Type B pancreatic cell (in vitro differentiated cells): ENCODE data around the gene SLC25A42. TPM values are rescaled to one million over a fixed set of nuclear protein-coding genes. Genes with fewer than 3 reads are reported as not detected.
A peak's percentile ranks its signal among the peaks of the same experiment; 100 is the strongest.

Experiments
- DNase-seq: peaks from one replicate; pipeline ENCODE4 v3.0.0; 2021; ENCODE audit warnings: mixed read lengths; ENCODE audit not compliant: unreplicated experiment; ENCODE audit errors: extremely low spot score
- H3K27ac Mint-ChIP-seq: 2 replicates; pipeline ENCODE4 v1.8.0; 2021; ENCODE audit warnings: mild to moderate bottlenecking, mixed read lengths
- H3K27me3 Mint-ChIP-seq: 2 replicates; pipeline ENCODE4 v1.8.0; 2021; ENCODE audit warnings: mixed read lengths
- H3K36me3 Mint-ChIP-seq: 2 replicates; pipeline ENCODE4 v1.8.0; 2021; ENCODE audit warnings: mixed read lengths
- H3K4me1 Mint-ChIP-seq: one replicate; pipeline ENCODE4 v1.8.0; 2021; ENCODE audit warnings: mixed read lengths; ENCODE audit not compliant: unreplicated experiment
- H3K4me3 Mint-ChIP-seq: 2 replicates; pipeline ENCODE4 v1.8.0; 2021; ENCODE audit warnings: mild to moderate bottlenecking, mixed read lengths
- H3K9me3 Mint-ChIP-seq: 2 replicates; pipeline ENCODE4 v1.8.0; 2021; ENCODE audit warnings: mixed read lengths
- CTCF ChIP-seq: fragments of 200-600 bp; sonication (generic); conservative IDR thresholded peaks from 2 replicates; pipeline ENCODE4 v1.5.0; 2021; ENCODE audit warnings: antibody characterized with exemption, mild to moderate bottlenecking
- total RNA-seq: library from RNA; stranded (reverse); gene quantifications from 2 replicates; pipeline ENCODE4 v1.2.1, GENCODE V29; 2021; ENCODE audit warnings: low replicate concordance

The SLC25A42 gene
- total RNA-seq, 1 donor from 2014 or later: 13.4 TPM

GRCh38 chr19:19059837-19060611 lies 3.8 kb upstream of the SLC25A42 start:
- Mint-ChIP-seq H3K36me3 (no peaks in the 10 kb centered on the region), H3K27ac (no peak overlapping the region), H3K27me3 (no peaks in the 10 kb centered on the region), H3K4me1 (peaks cover 19% of the 10 kb centered on the region), H3K9me3 (no peaks in the 10 kb centered on the region), H3K4me3 (no peak overlapping the region)
- no peak for DNase-seq
- TF ChIP-seq CTCF: no peak

- no peak for DNase-seq
- H3K27me3 Mint-ChIP-seq: no peaks in the 10 kb centered on the region
- no peak for TF ChIP-seq CTCF
- H3K27ac Mint-ChIP-seq: peak overlapping the region; percentile 41
- peak overlapping the region; percentile 47 for H3K4me3 Mint-ChIP-seq
- H3K4me1 Mint-ChIP-seq: peaks cover 19% of the 10 kb centered on the region
- H3K9me3 Mint-ChIP-seq: no peaks in the 10 kb centered on the region
- no peaks in the 10 kb centered on the region for H3K36me3 Mint-ChIP-seq
Measured at GRCh38 chr19:19061506-19061905, 2.3 kb upstream of the SLC25A42 start.

GRCh38 chr19:19062454-19063182 lies 1.2 kb upstream of the SLC25A42 start:
- no peaks in the 10 kb centered on the region for H3K36me3 Mint-ChIP-seq
- H3K27ac Mint-ChIP-seq: peak overlapping the region; percentile 89
- H3K9me3 Mint-ChIP-seq: no peaks in the 10 kb centered on the region
- peak overlapping the region; percentile 96 for H3K4me3 Mint-ChIP-seq
- DNase-seq: no peak
- no peaks in the 10 kb centered on the region for H3K27me3 Mint-ChIP-seq
- H3K4me1 Mint-ChIP-seq: peaks cover 23% of the 10 kb centered on the region
- TF ChIP-seq CTCF: no peak

- H3K27ac Mint-ChIP-seq: peak overlapping the region; percentile 78
- peak overlapping the region; percentile 96 for H3K4me3 Mint-ChIP-seq
- no peaks in the 10 kb centered on the region for H3K36me3 Mint-ChIP-seq
- H3K9me3 Mint-ChIP-seq: no peaks in the 10 kb centered on the region
- TF ChIP-seq CTCF: peak; percentile 59
- peaks cover 23% of the 10 kb centered on the region for H3K4me1 Mint-ChIP-seq
- no peak for DNase-seq
- no peaks in the 10 kb centered on the region for H3K27me3 Mint-ChIP-seq
Measured at GRCh38 chr19:19064098-19064722, 416 bp downstream of the SLC25A42 start.

- no peaks in the 10 kb centered on the region for H3K27me3 Mint-ChIP-seq
- DNase-seq: no peak
- H3K4me1 Mint-ChIP-seq: peaks cover 23% of the 10 kb centered on the region
- H3K36me3 Mint-ChIP-seq: no peaks in the 10 kb centered on the region
- H3K27ac Mint-ChIP-seq: peak overlapping the region; percentile 78
- no peak for TF ChIP-seq CTCF
- peak overlapping the region; percentile 96 for H3K4me3 Mint-ChIP-seq
- no peaks in the 10 kb centered on the region for H3K9me3 Mint-ChIP-seq
Measured at GRCh38 chr19:19064811-19065745, 1.3 kb downstream of the SLC25A42 start.
